Inflammatory macrophage treated with lipopolysaccharide for 4 hours (primary cell): ENCODE measurements around the gene RNU1-3.
"Not testable (repeated sequence)": the region's sequence is repeated elsewhere in the genome, so short reads cannot be mapped to it uniquely, and the experiment has no call there.

Experiments used
- DNase-seq: peaks from one replicate; pipeline ENCODE4 v3.0.0-alpha.2; 2020

Gene RNU1-3

GRCh38 chr1:16666502-16667413 lies at the start of gene RNU1-3:
TSS of gene RNU1-3 (minus strand) at chr1:16666948.
- not testable (repeated sequence) for DNase-seq

GRCh38 chr1:16713480-16713879 lies 46.7 kb upstream of the RNU1-3 start:
- DNase-seq: not testable (repeated sequence)

GRCh38 chr1:16712984-16713383 lies 46.2 kb upstream of the RNU1-3 start:
- not testable (repeated sequence) for DNase-seq

GRCh38 chr1:16712582-16712981 lies 45.8 kb upstream of the RNU1-3 start:
- not testable (repeated sequence) for DNase-seq

- DNase-seq: not testable (repeated sequence)
Measured at GRCh38 chr1:16712131-16712530, 45.4 kb upstream of the RNU1-3 start.

- not testable (repeated sequence) for DNase-seq
Measured at GRCh38 chr1:16710618-16711017, 43.9 kb upstream of the RNU1-3 start.

GRCh38 chr1:16709659-16710087 lies 42.9 kb upstream of the RNU1-3 start:
- DNase-seq: not testable (repeated sequence)

GRCh38 chr1:16708704-16709103 lies 42.0 kb upstream of the RNU1-3 start:
- not testable (repeated sequence) for DNase-seq

- DNase-seq: not testable (repeated sequence)
Measured at GRCh38 chr1:16707130-16708093, 40.7 kb upstream of the RNU1-3 start.

GRCh38 chr1:16706302-16706701 lies 39.6 kb upstream of the RNU1-3 start:
- not testable (repeated sequence) for DNase-seq

GRCh38 chr1:16704502-16705100 lies 37.9 kb upstream of the RNU1-3 start:
- DNase-seq: not testable (repeated sequence)

GRCh38 chr1:16704076-16704475 lies 37.3 kb upstream of the RNU1-3 start:
- not testable (repeated sequence) for DNase-seq

GRCh38 chr1:16703602-16704001 lies 36.9 kb upstream of the RNU1-3 start:
- not testable (repeated sequence) for DNase-seq

GRCh38 chr1:16703141-16703540 lies 36.4 kb upstream of the RNU1-3 start:
- DNase-seq: not testable (repeated sequence)

- DNase-seq: not testable (repeated sequence)
Measured at GRCh38 chr1:16702280-16702679, 35.5 kb upstream of the RNU1-3 start.

GRCh38 chr1:16701189-16701588 lies 34.4 kb upstream of the RNU1-3 start:
- DNase-seq: not testable (repeated sequence)

- DNase-seq: not testable (repeated sequence)
Measured at GRCh38 chr1:16700138-16700895, 33.6 kb upstream of the RNU1-3 start.

- DNase-seq: not testable (repeated sequence)
Measured at GRCh38 chr1:16699440-16699839, 32.7 kb upstream of the RNU1-3 start.

GRCh38 chr1:16697152-16697551 lies 30.4 kb upstream of the RNU1-3 start:
- not testable (repeated sequence) for DNase-seq

- not testable (repeated sequence) for DNase-seq
Measured at GRCh38 chr1:16696507-16697150, 29.9 kb upstream of the RNU1-3 start.

GRCh38 chr1:16694308-16694702 lies 27.6 kb upstream of the RNU1-3 start:
- DNase-seq: not testable (repeated sequence)
